ENCODE measurements around the gene CACNA2D1.

The CACNA2D1 gene

GRCh38 chr7:82270870-82271269, 172.7 kb downstream of the CACNA2D1 start:
- no peak for DNase-seq

- DNase-seq, result no peak
Observed at GRCh38 chr7:82268632-82269031, 174.9 kb downstream of the CACNA2D1 start.

GRCh38 chr7:82266081-82266480, 177.5 kb downstream of the CACNA2D1 start:
- DNase-seq, result no peak

- DNase-seq, result no peak
Observed at GRCh38 chr7:82264783-82265305, 178.7 kb downstream of the CACNA2D1 start.

DNA sequence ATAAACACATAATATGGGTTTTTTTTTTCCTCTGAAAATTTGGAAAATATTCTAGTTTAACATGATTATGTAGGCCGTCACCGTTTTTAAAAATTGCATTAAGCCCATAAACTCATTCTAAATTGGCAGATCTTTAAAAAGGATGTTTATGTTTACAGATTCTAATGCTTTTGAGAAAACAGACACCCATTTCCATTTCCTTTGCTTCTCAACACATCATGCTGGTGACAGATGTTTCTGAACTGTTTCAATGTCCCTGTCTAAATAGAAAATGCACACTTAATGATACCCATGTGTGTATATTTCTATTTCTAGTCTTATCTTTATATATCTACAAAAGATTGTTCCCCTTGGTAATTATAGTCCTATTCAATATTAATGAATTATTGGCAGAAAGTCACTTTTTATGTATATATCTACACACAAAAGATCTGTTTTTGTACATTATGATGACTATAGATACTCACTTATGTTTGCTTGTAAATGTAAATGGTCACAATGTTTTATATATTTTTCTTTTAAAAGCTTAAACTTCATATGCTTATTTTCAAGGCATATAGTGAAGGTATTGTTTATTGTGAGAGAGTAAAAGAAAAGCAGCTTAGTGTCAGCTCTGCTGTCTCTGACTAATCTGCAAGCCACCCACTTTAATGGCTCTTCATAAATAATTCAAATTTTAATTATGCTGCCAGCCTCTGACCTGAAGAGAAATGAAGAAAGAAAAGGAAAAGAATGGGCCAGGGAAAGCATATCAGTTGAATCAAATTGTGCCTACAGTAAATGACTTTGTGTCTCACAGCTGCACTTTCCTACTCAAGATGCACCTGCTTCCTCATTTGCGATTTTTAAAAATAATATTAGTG, 179.4 kb downstream of the CACNA2D1 start:
- DNase-seq, result no peak

GRCh38 chr7:82258181-82258580, 185.4 kb downstream of the CACNA2D1 start:
- DNase-seq, result no peak

DNA sequence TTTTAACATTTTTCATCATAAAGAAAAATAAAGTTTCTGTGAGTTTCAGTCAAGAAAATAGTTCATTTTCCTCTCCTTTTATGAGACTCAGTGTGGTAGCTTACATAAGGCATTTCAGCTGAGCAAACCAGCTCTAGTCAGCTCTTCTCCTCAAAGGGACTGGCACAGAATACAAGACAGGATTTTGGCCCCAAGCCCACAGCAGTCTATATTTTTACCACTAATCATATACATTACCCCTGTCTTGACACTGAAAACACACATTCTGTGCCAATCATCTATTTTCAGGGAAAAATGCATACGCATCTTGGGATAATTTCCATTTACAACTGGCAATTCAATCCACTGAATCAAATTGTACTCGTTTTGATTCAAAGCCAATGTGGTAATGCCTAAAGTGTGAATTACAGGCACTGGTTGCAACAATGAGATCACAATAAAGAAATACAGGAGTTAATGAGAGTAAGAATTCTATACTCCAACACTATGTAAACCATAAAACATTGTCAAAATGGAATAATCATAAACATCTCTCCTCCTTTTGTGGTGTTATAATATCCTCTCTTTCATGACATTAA, 186.4 kb downstream of the CACNA2D1 start:
- DNase-seq, result no peak

DNA sequence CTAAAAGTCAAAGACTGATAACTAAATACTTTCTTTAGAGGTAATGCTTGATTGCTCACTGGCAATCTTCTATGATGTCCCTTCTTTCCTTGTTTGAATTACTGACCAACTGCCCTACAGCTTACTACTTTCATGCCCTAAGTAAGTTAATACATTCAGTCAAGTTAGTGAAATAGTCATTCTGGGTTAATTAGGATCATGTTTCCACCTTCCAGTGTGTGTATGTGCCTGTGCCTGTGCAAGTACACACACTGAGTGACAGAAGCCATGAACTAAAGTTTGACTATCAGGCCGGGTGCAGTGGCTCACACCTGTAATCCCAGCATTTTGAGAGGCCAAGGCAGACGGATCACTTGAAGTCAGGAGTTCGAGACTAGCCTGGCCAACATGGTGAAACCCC, 187.9 kb downstream of the CACNA2D1 start:
- DNase-seq, result no peak

DNA sequence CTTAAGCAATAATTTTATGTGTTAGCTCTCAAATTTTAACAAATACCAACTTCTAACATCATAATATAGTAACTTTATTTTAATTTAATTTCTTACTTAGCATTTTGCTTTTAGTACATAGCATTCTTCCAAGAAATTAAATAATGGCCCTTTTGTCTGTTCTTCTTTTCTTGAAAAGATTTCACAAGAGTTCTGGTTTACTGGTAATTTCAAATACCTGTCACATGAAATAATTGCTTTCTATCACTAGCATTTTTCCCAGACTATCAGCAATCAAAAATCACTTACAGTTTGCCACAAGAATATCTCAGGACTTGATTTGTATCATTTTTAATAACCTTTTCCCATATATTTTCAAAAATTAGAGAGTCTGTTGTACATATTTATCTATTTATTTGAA, 193.0 kb downstream of the CACNA2D1 start:
- DNase-seq, result no peak

DNA sequence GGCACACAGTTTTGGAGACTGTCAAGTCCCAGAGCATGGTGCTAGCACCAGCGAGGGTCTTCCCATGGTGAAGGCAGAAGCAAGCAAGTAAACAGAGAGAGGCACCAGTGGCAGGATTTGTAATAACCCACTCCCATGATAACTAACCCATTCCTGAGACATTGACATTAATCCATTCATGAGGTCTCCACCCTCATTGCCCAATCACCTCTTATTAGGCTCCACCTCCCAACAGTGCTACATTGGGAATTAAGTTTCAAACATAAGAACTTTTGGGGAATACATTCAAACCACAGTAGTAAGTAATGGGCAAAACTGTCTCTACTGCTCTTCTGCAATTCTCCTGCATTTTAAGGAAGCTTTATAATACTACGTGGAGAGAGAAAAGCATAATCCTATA, 193.6 kb downstream of the CACNA2D1 start:
- no peak for DNase-seq

GRCh38 chr7:82247814-82248433, 195.7 kb downstream of the CACNA2D1 start:
- no peak for DNase-seq

- DNase-seq, result no peak
Observed at GRCh38 chr7:82244947-82245517, 198.5 kb downstream of the CACNA2D1 start.

- no peak for DNase-seq
Observed at GRCh38 chr7:82241356-82241755, 202.2 kb downstream of the CACNA2D1 start.

DNA sequence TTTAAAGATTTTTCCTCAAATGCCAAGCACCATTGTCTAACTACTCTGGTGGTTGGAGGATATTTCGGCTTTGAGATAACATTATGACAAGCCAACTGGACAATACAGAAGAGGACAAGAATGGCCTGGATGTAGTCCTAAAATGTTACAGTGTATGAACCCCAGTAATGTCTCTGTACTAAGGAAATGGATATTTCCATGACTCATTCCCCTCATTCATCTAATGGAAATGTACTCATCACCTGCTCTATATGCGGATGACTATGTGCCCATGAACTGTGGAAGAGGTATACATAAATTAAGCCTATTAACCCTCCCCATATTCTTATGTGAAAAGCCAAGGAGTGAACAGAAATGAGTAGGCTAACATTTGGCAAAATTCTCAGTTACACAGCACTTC, 207.9 kb downstream of the CACNA2D1 start:
- DNase-seq, result no peak

- peak; percentile 16 for DNase-seq
Observed at GRCh38 chr7:82234457-82235049, 209.0 kb downstream of the CACNA2D1 start.

GRCh38 chr7:82230811-82231581, 212.6 kb downstream of the CACNA2D1 start:
- DNase-seq, result no peak

DNA sequence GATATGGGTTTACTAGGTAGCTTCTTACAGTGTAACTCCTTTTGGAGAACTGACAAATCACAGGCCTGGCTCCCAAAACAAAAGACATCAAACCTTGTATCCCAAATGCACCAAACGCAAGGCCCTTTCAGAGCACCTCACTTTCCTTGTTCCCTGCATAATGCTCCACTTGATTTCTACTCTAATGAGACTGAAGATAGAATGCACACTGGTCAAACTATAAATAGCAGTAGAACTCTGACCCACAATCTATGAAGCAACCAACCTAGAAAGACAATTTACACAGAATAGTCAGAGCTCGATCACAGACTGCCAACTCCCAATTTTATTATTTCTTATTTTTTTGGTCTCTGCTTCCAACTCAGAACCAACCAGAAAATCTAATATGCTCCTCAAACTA, 214.4 kb downstream of the CACNA2D1 start:
- no peak for DNase-seq

GRCh38 chr7:82226191-82226590, 217.4 kb downstream of the CACNA2D1 start:
- DNase-seq, result no peak

- no peak for DNase-seq
Observed at GRCh38 chr7:82224529-82224928, 219.0 kb downstream of the CACNA2D1 start.

- no peak for DNase-seq
Observed at GRCh38 chr7:82223580-82223979, 220.0 kb downstream of the CACNA2D1 start.

- no peak for DNase-seq
Observed at GRCh38 chr7:82221152-82221674, 222.4 kb downstream of the CACNA2D1 start.

GRCh38 chr7:82212466-82212865, 231.1 kb downstream of the CACNA2D1 start:
- no peak for DNase-seq

All from NCI-H1048 (cell line).